ENCODE measurements around the gene NOS1. TPM values are rescaled to one million over a fixed set of nuclear protein-coding genes. Genes with fewer than 3 reads are reported as not detected.

Gene NOS1
- total RNA-seq, 1 donor from 2014 or later: 0.11 TPM

DNA sequence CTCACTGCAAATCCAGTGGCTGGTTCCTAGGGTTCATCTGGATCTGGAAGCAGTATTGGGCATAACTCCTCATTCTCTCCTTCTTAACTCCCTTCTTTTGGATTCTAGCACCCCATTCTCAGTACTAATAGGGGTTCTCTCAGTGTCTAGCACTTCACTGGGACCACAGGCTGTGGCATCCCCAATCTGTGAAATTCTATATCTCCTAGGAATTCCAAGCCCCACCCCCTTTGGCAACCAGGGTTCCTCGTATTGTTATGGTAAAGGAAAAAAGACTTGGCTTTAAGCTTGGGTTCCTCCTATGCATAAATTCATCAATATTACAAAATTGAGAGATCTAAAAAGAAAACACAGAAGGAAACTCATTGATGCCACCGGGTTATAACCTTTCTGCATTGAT, 126.2 kb downstream of the NOS1 start:
- no peak for DNase-seq (ENCODE audit: low spot score)
- no peak overlapping the region for H3K27ac Mint-ChIP-seq
- H3K4me2 ChIP-seq: no peak overlapping the region

DNA sequence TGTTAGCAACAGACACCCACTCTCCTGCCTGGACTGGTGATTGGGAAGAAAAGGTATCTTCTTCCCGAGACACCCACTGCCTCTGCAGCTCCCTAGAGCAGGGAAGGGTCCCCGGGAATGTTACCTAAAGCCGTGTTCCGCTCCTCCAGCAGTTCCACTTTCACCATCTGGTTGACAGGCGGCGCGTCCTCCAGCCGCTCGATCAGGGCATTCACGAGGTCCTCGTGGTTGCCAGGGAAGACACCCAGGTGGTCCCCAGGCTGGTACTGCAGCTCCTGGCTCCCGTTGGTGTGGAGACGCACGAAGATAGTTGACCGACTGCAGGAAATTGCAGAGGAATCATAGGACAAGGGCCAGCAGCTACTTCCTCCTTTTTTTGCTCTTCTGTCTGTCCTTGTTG, 127.0 kb downstream of the NOS1 start:
- Histone ChIP-seq H3K9ac (no peak overlapping the region), H3F3A (ENCODE audit: low read depth) (no peaks in the 10 kb centered on the region), H4K20me1 (ENCODE audit: low read depth) (no peaks in the 10 kb centered on the region), H3K9me3 (ENCODE audit: low read depth) (no peaks in the 10 kb centered on the region), H3K79me2 (ENCODE audit: low read depth) (no peaks in the 10 kb centered on the region), H3K36me3 (no peaks in the 10 kb centered on the region), H3K4me2 (no peak overlapping the region), H3K4me3 (no peak overlapping the region), H3K27me3 (no peaks in the 10 kb centered on the region), H3K27ac (no peak overlapping the region), H3K4me1 (no peaks in the 10 kb centered on the region), H2AFZ (replicated peaks) (no peak overlapping the region)
- H3K27me3 Mint-ChIP-seq (ENCODE audit: insufficient read depth, low read depth): peaks cover 4% of the 10 kb centered on the region
- no peaks in the 10 kb centered on the region for H3K36me3 Mint-ChIP-seq
- no peak overlapping the region for H3K27ac Mint-ChIP-seq
- H3K4me3 Mint-ChIP-seq: no peak overlapping the region
- peaks cover 2% of the 10 kb centered on the region for H3K9me3 Mint-ChIP-seq
- TF ChIP-seq, protein P1, sequence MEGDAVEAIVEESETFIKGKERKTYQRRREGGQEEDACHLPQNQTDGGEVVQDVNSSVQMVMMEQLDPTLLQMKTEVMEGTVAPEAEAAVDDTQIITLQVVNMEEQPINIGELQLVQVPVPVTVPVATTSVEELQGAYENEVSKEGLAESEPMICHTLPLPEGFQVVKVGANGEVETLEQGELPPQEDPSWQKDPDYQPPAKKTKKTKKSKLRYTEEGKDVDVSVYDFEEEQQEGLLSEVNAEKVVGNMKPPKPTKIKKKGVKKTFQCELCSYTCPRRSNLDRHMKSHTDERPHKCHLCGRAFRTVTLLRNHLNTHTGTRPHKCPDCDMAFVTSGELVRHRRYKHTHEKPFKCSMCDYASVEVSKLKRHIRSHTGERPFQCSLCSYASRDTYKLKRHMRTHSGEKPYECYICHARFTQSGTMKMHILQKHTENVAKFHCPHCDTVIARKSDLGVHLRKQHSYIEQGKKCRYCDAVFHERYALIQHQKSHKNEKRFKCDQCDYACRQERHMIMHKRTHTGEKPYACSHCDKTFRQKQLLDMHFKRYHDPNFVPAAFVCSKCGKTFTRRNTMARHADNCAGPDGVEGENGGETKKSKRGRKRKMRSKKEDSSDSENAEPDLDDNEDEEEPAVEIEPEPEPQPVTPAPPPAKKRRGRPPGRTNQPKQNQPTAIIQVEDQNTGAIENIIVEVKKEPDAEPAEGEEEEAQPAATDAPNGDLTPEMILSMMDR (IDR thresholded peaks at IDR 0.05): no peak
- TF ChIP-seq EZH2 (IDR thresholded peaks at IDR 0.05): no peak
- TF ChIP-seq EZH2phosphoT487 (IDR thresholded peaks at IDR 0.05): no peak
- no peak for DNase-seq (ENCODE audit: low spot score)
- peaks cover 5% of the 10 kb centered on the region for H3K4me1 Mint-ChIP-seq

More for the DNA sequence above, 126.2 kb downstream of the NOS1 start:
- Mint-ChIP-seq H3K4me1 (peaks cover 5% of the 10 kb centered on the region), H3K27me3 (ENCODE audit: insufficient read depth, low read depth) (peaks cover 4% of the 10 kb centered on the region), H3K36me3 (no peaks in the 10 kb centered on the region), H3K4me3 (no peak overlapping the region), H3K9me3 (peaks cover 2% of the 10 kb centered on the region)
- TF ChIP-seq EZH2 (IDR thresholded peaks at IDR 0.05) (no peak), EZH2phosphoT487 (IDR thresholded peaks at IDR 0.05) (no peak)
- TF ChIP-seq, protein P1 (IDR thresholded peaks at IDR 0.05): no peak
- H3K79me2 ChIP-seq (ENCODE audit: low read depth): no peaks in the 10 kb centered on the region
- no peaks in the 10 kb centered on the region for H3F3A ChIP-seq (ENCODE audit: low read depth)
- H3K4me1 ChIP-seq: no peaks in the 10 kb centered on the region
- H3K4me3 ChIP-seq: no peak overlapping the region
- no peaks in the 10 kb centered on the region for H3K9me3 ChIP-seq (ENCODE audit: low read depth)
- no peaks in the 10 kb centered on the region for H4K20me1 ChIP-seq (ENCODE audit: low read depth)
- H3K9ac ChIP-seq: no peak overlapping the region
- H3K27me3 ChIP-seq: no peaks in the 10 kb centered on the region
- H3K36me3 ChIP-seq: no peaks in the 10 kb centered on the region
- no peak overlapping the region for H3K27ac ChIP-seq
- no peak overlapping the region for H2AFZ ChIP-seq (replicated peaks)

DNA sequence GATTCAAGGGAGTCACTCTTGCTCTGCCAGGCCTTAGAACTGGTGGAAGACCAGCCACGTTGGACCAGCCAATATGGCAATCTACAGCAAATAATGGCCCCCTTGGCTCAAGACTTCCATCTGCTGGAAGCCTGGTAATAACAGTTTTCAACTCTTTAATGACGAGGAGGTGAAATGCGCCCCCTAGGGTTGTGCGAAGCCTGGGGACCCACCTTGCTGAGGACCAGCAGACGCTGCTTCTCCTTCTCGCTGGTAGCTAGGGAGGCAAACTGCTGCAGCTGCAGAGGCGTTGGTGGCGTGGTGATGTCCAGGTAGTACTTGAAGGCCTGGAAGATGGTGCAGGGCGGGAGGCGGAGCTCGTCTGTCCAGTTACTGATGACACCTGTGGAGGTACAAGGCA, 129.7 kb downstream of the NOS1 start:
- H3K27me3 ChIP-seq: no peaks in the 10 kb centered on the region
- H3K36me3 Mint-ChIP-seq: no peaks in the 10 kb centered on the region
- no peak overlapping the region for H3K9ac ChIP-seq
- TF ChIP-seq, protein P1 (IDR thresholded peaks at IDR 0.05): peak; percentile 35
- TF ChIP-seq EZH2 (IDR thresholded peaks at IDR 0.05): no peak
- no peak overlapping the region for H3K4me2 ChIP-seq
- H2AFZ ChIP-seq (replicated peaks): no peak overlapping the region
- no peaks in the 10 kb centered on the region for H3K4me1 ChIP-seq
- H4K20me1 ChIP-seq (ENCODE audit: low read depth): no peaks in the 10 kb centered on the region
- no peaks in the 10 kb centered on the region for H3K36me3 ChIP-seq
- H3K4me3 ChIP-seq: no peak overlapping the region
- no peak overlapping the region for H3K4me3 Mint-ChIP-seq
- no peak overlapping the region for H3K27ac Mint-ChIP-seq
- no peak overlapping the region for H3K27ac ChIP-seq
- H3K9me3 ChIP-seq (ENCODE audit: low read depth): no peaks in the 10 kb centered on the region
- H3K79me2 ChIP-seq (ENCODE audit: low read depth): no peaks in the 10 kb centered on the region
- DNase-seq (ENCODE audit: low spot score): no peak
- peaks cover 5% of the 10 kb centered on the region for H3K4me1 Mint-ChIP-seq
- peaks cover 2% of the 10 kb centered on the region for H3K9me3 Mint-ChIP-seq
- H3F3A ChIP-seq (ENCODE audit: low read depth): no peaks in the 10 kb centered on the region
- peaks cover 2% of the 10 kb centered on the region for H3K27me3 Mint-ChIP-seq (ENCODE audit: insufficient read depth, low read depth)
